Measurements from ENCODE around the gene TMPRSS6.

TMPRSS6 gene

GRCh38 chr22:37109242-37109917 is at the start of gene TMPRSS6:
Gene TMPRSS6, minus strand, starts transcription at chr22:37109713. Its CDS starts 6,296 bp downstream, at chr22:37103417.
- DNase-seq, result no peak

GRCh38 chr22:37158963-37159290 is 49.4 kb upstream of the TMPRSS6 start:
- DNase-seq, result no peak

DNA sequence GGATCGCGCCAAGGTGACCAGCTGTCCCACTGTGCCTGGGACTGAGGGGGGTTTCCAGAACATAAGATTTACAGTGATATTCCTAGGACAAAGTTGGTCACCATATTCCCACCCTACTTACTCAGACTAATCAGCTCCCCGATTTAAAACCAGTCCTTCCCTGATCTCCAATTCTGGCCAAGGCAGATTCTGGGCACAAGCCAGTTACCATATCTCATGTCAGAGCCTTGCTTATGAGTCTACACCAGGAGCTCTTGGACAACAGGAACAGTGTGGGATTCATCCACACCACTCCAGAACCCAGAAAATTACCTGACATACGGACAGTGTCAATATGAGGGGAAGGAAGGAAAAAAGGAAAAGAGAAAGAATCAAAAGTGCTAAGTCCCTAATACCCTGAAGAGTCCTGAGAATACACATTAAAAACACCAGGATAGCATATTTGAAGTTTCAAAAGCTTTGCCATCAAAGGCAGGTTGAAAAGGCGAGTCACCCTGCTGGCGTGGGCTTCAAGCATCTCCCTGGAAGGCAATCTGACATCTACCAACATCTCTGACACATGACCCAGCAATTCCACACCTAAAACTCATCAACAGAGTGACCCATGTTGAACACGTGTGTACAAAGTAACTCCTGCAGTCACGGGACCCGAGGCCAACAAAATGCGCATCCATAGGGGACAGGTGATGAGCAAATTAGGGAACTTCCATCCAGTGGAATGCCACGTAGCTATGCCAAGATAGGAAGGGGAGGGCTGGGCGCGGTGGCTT is 48.2 kb upstream of the TMPRSS6 start:
- no peak for DNase-seq

- no peak for DNase-seq
Observed at GRCh38 chr22:37156686-37157435, 47.3 kb upstream of the TMPRSS6 start.

DNA sequence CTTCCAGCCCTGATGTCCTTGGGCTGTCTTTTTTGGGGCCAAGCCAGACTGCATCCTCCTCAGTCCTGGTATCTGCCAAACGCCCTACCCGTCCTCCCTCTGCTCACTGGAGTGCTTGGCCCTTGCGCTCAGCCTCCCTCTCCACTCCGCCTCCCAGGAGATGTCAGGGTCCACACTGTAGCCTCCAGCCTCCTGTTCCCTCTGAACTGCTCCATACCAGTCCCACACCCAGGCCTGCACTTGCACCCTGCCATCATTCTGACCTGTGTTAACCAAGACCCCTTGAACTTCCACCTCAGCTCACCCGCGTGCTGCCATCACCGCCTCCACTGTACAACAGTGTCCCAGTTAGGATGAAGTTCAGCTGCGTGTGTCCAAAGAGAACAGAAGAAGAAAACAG is 46.5 kb upstream of the TMPRSS6 start:
- no peak for DNase-seq

DNA sequence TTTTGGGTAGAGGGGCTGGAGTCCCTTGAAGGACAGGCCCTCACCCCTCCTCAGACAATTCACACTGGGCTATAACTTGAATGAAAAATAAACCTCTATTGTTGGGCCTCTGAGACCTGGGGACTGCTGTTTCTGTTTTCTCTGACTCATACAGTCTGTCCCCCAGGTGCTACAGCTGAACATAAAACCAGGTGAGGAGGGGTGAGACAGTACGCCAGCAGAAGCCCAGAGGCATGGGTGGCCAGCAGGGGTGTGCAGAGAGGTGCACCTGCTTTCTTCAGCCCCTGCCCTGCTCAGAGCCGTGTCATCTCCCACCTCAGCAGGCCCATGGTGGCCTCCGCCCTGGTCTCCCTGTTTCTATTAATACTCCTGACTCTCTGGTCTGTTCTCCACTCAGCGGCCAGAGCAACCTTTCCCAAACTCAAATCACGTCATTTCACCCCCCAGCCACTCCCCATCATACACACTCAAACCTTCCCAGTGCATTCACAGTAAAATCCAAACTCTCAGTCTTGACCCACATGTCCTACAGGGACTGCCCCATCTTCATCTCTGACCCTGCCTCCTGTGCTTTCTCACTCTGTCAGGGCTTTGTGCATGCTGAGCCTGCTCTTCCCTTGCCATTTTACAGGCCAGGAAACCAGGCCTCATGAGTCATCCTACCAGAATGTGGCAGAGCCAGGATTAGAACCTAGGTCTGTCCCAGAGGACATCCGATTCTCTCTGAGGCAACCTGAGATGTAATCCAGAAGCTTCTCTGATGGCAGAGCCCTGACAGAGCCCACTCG is 45.6 kb upstream of the TMPRSS6 start:
- DNase-seq, result no peak

DNA sequence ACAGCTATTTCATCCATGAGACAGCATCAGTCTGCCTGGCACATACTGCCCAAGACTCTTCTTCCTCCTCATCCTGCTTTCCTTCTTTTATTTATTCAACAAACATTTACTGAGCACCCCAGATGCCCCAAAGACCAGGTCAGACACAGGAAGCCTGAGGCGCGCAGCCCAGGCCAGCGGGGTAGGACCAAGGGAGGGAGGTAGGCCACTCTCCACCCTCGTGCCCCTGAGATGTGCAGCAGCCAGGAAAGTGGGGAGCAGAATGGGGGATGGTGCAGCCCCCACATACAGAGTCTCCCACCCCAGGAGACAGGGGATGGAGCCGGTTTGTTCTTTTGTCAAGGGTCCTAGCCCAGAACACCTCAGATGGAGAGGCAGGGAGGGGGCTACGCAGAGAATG is 44.4 kb upstream of the TMPRSS6 start:
- no peak for DNase-seq

- DNase-seq, result no peak
Observed at GRCh38 chr22:37151401-37151800, 41.9 kb upstream of the TMPRSS6 start.

- DNase-seq, result no peak
Observed at GRCh38 chr22:37150701-37151100, 41.2 kb upstream of the TMPRSS6 start.

DNA sequence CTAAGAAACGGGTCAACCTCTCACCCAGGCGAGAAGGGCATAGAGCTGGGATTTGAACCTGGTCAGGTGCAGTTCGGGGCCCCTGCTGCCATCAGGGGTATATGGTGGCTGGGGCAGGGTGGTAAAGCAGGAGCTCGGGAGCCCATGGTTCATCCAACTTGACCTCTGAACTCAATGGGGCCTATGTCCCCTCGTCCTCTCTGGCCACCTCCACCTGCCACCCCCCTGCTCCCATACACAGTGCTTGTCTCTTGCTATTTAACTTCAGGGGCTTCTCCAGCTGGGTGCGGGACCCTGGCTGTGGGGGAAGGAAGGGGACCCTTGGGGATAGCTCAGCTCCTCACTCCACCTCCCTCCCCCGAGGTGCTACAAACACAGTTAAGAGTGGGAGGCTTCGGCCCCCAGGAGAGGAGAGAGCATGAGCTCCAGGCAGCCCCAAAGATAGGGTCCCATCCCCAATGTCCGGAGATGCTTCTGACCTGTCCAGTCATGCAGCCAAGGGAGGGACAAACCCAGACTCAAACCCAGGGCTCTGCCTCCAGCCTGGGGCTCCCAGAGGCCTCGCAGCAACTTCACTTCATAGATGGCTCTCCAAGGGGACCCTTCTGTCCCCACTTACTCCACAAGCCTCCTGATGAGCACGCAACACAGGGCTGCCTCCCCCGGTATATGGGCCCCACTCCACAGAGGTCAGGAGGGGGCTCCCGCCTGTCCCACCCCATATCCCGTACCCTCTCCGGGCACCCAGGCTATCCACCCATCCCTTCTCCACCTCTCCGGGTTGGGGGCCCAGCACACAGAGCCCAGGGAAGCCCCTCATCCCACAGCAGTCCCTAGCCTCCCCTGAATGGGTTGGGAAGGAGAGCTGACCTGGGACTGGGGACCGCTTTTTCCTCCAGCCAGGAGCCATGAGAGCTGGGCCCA is 39.5 kb upstream of the TMPRSS6 start:
- DNase-seq, result no peak

- DNase-seq, result no peak
Observed at GRCh38 chr22:37148031-37148651, 38.6 kb upstream of the TMPRSS6 start.

- no peak for DNase-seq
Observed at GRCh38 chr22:37147186-37147990, 37.9 kb upstream of the TMPRSS6 start.

GRCh38 chr22:37146507-37147180 is 37.1 kb upstream of the TMPRSS6 start:
- no peak for DNase-seq

GRCh38 chr22:37146051-37146385 is 36.5 kb upstream of the TMPRSS6 start:
- DNase-seq, result no peak

- no peak for DNase-seq
Observed at GRCh38 chr22:37145180-37146050, 35.9 kb upstream of the TMPRSS6 start.

DNA sequence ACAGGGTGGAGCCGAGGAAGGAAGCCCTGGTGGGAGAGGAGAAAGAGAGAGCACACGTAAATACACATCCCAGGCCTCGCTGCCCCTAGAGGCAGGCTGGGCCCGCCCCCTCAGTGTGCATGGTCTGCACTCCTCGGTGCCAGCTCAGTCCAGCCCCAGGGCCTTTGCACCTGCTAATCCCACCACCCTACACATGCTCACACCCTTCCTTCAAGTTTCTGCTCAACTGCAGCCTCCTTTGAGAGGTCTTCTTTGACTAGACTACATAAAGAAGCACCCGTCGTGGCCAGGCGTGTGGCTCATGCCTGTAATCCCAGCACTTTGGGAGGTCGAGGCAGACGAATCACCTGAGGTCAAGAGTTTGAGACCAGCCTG is 34.7 kb upstream of the TMPRSS6 start:
- DNase-seq, result no peak

DNA sequence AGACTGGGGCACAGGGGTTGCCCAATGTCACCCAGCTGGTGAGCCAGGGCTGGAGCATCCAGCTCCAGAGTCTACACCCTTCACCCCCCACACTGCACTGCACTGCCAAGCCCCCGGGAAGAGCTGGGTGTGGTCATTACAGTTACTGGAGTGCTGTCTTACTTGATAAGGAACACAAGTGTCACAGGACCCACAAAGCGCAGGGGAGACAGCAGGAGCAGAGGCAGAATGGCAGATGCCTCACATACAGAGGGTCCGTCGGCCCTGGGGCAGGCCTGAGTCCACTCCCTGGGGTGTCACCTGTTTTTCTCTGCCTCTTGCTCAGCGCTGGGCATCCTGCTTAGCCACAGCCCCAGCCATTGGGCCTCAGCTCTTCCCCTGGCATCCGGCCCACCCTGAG is 32.5 kb upstream of the TMPRSS6 start:
- no peak for DNase-seq

- no peak for DNase-seq
Observed at GRCh38 chr22:37141476-37141875, 32.0 kb upstream of the TMPRSS6 start.

DNA sequence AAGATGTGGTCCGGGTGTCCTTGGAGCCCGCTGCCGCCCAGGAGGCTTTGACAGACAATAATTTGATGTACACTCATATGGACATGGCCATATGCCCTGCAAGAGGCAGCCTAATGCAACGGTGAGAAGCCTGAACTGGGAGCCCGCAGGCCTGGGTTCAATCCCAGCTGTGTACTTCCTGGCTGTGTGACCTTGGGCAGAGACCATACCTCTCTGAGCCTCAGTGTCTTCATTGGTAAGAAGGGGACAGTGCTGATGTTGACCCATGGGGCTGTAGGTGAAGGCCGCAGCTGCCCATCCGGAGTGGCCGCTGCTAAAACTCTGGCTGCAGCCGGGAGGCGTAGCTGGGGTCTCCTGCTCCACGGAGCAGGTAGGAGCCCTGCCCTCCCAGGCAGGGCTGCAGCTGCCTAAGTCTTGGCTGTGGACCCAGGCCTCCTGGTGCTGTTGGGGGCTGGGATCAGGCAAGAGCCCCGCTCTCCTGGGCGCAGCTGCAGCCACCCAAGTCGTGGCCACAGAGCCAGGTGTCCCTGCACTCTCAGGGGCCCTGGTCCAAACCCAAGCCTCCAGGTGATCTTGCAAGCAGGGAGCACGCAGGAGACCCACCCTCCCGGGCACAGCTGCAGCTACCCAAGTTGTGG is 31.3 kb upstream of the TMPRSS6 start:
- no peak for DNase-seq
